B cell (primary cell): Measurements from ENCODE around the gene ADAMTS2. TPM values are rescaled to one million over a fixed set of nuclear protein-coding genes. Genes with fewer than 3 reads are reported as not detected.

Source experiments
- ATAC-seq: fragments of 200-7000 bp; cut with Tn5 transposase; one replicate; pipeline ENCODE4 v1.10.0; 2021; ENCODE audit warnings: low read depth, mild to moderate bottlenecking, moderate number of reproducible peaks, moderate library complexity
- CTCF ChIA-PET: fragments of 350-600 bp; sonication (Branson Sonifier 250); formaldehyde crosslinking; loops from one replicate; lab custom pipeline; 2021; ENCODE audit warnings: antibody characterized with exemption, inconsistent platforms; lab: Charles Lee
- POLR2A ChIA-PET: fragments of 350-600 bp; sonication (Branson Sonifier 250); formaldehyde crosslinking; loops from one replicate; lab custom pipeline; 2021; ENCODE audit warnings: antibody characterized with exemption; lab: Charles Lee
- DNase-seq: peaks from one replicate; pipeline ENCODE4 v3.0.0; 2013
- H2AFZ ChIP-seq: 2 replicates; pipeline ENCODE4 v1.6.1; 2012; ENCODE audit warnings: mild to moderate bottlenecking, low read depth, low read length; ENCODE audit not compliant: insufficient read depth, poor library complexity, severe bottlenecking
- H3K27ac ChIP-seq, 2 donors: 1 replicate in 1 of 2; 2 replicates in 1 of 2; pipeline ENCODE4 v1.5.1; 2012 to 2013; ENCODE audit warnings: low read length in 2 of 2, mild to moderate bottlenecking in 2 of 2, moderate library complexity in 1 of 2
- H3K27me3 ChIP-seq, 4 experiments: fragments of 200-600 bp in 1 of 4; sonication (generic) in 1 of 4; replicated peaks in 1 of 4; 1 replicate in 2 of 4; 2 replicates in 2 of 4; pipeline versions ENCODE4 v1.6.1 to v1.7.0; 2013 to 2016; ENCODE audit warnings: low read length in 3 of 4, mild to moderate bottlenecking in 2 of 4, mixed read lengths in 1 of 4, moderate library complexity in 1 of 4; ENCODE audit not compliant: insufficient read depth in 4 of 4, control insufficient read depth in 3 of 4; ENCODE audit errors: control extremely low read depth in 1 of 4
- H3K36me3 ChIP-seq, 2 experiments: replicated peaks in 1 of 2; 1 replicate in 1 of 2; 2 replicates in 1 of 2; pipeline versions ENCODE4 v1.6.1 to v1.7.1; 2013; ENCODE audit warnings: low read length in 1 of 2; ENCODE audit not compliant: insufficient read depth in 2 of 2, control insufficient read depth in 1 of 2; ENCODE audit errors: control extremely low read depth in 1 of 2, extremely low read depth in 1 of 2
- H3K4me1 ChIP-seq, 2 donors: fragments of 200-600 bp in 1 of 2; sonication (generic) in 1 of 2; 1 replicate in 1 of 2; 2 replicates in 1 of 2; pipeline versions ENCODE4 v1.5.1 to v1.6.1; 2013 to 2017; ENCODE audit warnings: low read length in 2 of 2; ENCODE audit not compliant: control insufficient read depth in 2 of 2, insufficient read depth in 2 of 2
- H3K4me2 ChIP-seq: replicated peaks from 2 replicates; pipeline ENCODE3; 2012; ENCODE audit warnings: mild to moderate bottlenecking, low read depth, low read length; ENCODE audit not compliant: poor library complexity, severe bottlenecking
- H3K4me3 ChIP-seq, 5 experiments: fragments of 200-600 bp in 1 of 5; sonication (generic) in 1 of 5; 1 replicate in 3 of 5; 2 replicates in 2 of 5; pipeline versions ENCODE4 v1.5.1 to v1.7.0; 2011 to 2016; ENCODE audit warnings: low read length in 4 of 5, mild to moderate bottlenecking in 4 of 5, low read depth in 2 of 5, control low read depth in 1 of 5, moderate library complexity in 1 of 5; ENCODE audit not compliant: insufficient read depth in 1 of 5; ENCODE audit errors: control extremely low read depth in 1 of 5, extremely low read depth in 1 of 5
- H3K79me2 ChIP-seq: fragments of 200-600 bp; sonication (generic); one replicate; pipeline ENCODE4 v1.6.0; 2016; ENCODE audit warnings: low read length; ENCODE audit not compliant: control insufficient read depth, insufficient read depth
- H3K9ac ChIP-seq: fragments of 200-600 bp; sonication (generic); 2 replicates; pipeline ENCODE4 v1.6.1; 2017; ENCODE audit warnings: mild to moderate bottlenecking, low read length, moderate library complexity
- H3K9me3 ChIP-seq, 3 donors: one replicate each; pipeline versions ENCODE4 v1.6.1 to v1.7.1; 2013; ENCODE audit warnings: low read length in 2 of 3; ENCODE audit not compliant: control insufficient read depth in 2 of 3, insufficient read depth in 1 of 3; ENCODE audit errors: control extremely low read depth in 1 of 3
- H4K20me1 ChIP-seq: 2 replicates; pipeline ENCODE4 v1.6.0; 2012; ENCODE audit warnings: mild to moderate bottlenecking, low read length; ENCODE audit not compliant: insufficient read depth, control insufficient read depth, poor library complexity, severe bottlenecking
- H3K27ac Mint-ChIP-seq: one replicate; pipeline ENCODE4 v1.8.0; 2021; ENCODE audit warnings: mixed read lengths
- H3K27me3 Mint-ChIP-seq: one replicate; pipeline ENCODE4 v1.8.0; 2021; ENCODE audit warnings: mixed read lengths
- H3K4me1 Mint-ChIP-seq: one replicate; pipeline ENCODE4 v1.8.0; 2021; ENCODE audit warnings: mixed read lengths
- H3K4me3 Mint-ChIP-seq: one replicate; pipeline ENCODE4 v1.8.0; 2021; ENCODE audit warnings: mixed read lengths
- H3K9me3 Mint-ChIP-seq: one replicate; pipeline ENCODE4 v1.8.0; 2022; ENCODE audit warnings: mixed read lengths; ENCODE audit not compliant: insufficient read depth
- CTCF ChIP-seq: fragments of 200-600 bp; IDR thresholded peaks from one replicate; pipeline ENCODE4 v1.8.0; 2022; ENCODE audit warnings: antibody characterized with exemption, mild to moderate bottlenecking
- EZH2 ChIP-seq: IDR thresholded peaks from 2 replicates; pipeline ENCODE4 v1.6.1; 2012; ENCODE audit warnings: borderline replicate concordance, low read depth, mild to moderate bottlenecking, moderate library complexity, low read length; ENCODE audit not compliant: insufficient read depth, poor library complexity, severe bottlenecking
- WGBS: methylation state at CpG from one replicate; pipeline ENCODE4 v1.1.5; 2013; ENCODE audit warnings: missing lambda C conversion rate; ENCODE audit not compliant: insufficient coverage; 5-methylcytosine and 5-hydroxymethylcytosine counted together
- intact Hi-C: fragments of 100-400 bp; cut with micrococcal nuclease; formaldehyde crosslinking; loops from one replicate; pipeline ENCODE4 v1.10.0; 2022
- polyA plus RNA-seq: library from polyadenylated mRNA; depleted of rRNA; stranded (reverse); fragments of >200 nt; gene quantifications from 2 replicates; pipeline ENCODE4 v1.2.3, GENCODE V29; 2012
- total RNA-seq, 2 donors: library from RNA; stranded (reverse); fragments of 120-200 nt in 1 of 2; gene quantifications; 1 replicate in 1 of 2; 2 replicates in 1 of 2; pipeline versions ENCODE4 v1.2.3 to v1.2.4, GENCODE V29; 2013 to 2022

Gene ADAMTS2
- total and polyA plus RNA-seq, 2 donors (not counting 1 experiment from before 2014, with no cell fraction given), result not detected

DNA sequence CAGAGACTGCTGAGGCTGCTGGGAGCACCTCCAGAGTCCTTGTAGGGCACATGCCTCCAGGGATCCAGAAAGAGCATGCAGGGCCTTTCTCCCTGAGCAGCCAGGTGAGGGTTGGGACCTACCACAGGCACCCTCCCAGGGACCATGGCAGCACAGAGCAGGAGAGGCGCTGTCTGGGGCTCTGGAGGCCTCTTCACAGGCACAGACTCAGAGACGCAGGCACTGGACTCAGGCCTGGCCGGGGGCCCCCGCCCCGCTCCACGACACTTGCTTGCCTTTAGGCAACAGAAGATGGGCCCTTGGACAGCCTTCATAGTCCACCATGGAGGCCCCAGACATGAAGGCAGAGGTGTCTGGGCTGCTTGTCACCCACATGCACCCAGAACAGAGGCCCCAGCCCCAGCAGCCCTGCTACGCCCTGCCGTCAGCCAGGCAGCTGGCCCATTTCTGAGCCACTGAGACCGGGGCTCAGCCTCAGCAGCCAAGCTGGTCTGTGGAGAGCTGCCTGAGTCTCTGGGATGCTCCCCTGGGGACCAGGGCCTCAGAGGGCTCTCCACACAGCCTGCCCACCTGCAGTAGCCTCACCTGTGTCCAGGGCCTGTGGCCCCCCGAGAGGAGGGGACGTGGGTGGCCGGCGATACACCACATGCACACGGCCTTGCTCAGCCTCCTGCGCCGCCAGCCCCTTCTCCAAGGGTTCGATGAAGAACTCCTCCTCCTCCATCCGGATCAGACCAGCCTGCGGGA is 72.8 kb downstream of the ADAMTS2 start:
- no peak for DNase-seq
- no peaks in the 10 kb centered on the region for H3K4me1 ChIP-seq
- no peak overlapping the region for H3K27ac ChIP-seq
- WGBS, result 94% methylated on average over 19 of the region's 19 CpGs
- ChIA-PET CTCF (no interaction called here), POLR2A (no interaction called here)
- H4K20me1 ChIP-seq, result no peaks in the 10 kb centered on the region
- no peak overlapping the region for H3K4me3 ChIP-seq
- Mint-ChIP-seq H3K27me3 (peaks cover 5% of the 10 kb centered on the region), H3K4me3 (no peak overlapping the region), H3K4me1 (no peaks in the 10 kb centered on the region), H3K27ac (no peak overlapping the region), H3K9me3 (no peaks in the 10 kb centered on the region)
- no peak overlapping the region for H2AFZ ChIP-seq
- H3K9me3 ChIP-seq, result no peaks in the 10 kb centered on the region
- TF ChIP-seq CTCF (no peak), EZH2 (no peak)
- no peak overlapping the region for H3K4me2 ChIP-seq
- H3K79me2 ChIP-seq, result no peaks in the 10 kb centered on the region
- no peak overlapping the region for H3K9ac ChIP-seq
- ATAC-seq, result no peak
- intact Hi-C loops, result no loop called here
- H3K27me3 ChIP-seq, result no peaks in the 10 kb centered on the region
- H3K36me3 ChIP-seq, result no peaks in the 10 kb centered on the region

- intact Hi-C loops, result no loop called here
- DNase-seq (no peak), ATAC-seq (no peak)
These were observed 73.4 kb downstream of the ADAMTS2 start for GRCh38 chr5:179271821-179272325.

More at GRCh38 chr5:179271821-179272325, 73.4 kb downstream of the ADAMTS2 start:
- Mint-ChIP-seq H3K27ac (no peak overlapping the region), H3K4me3 (no peak overlapping the region), H3K27me3 (peaks cover 5% of the 10 kb centered on the region), H3K9me3 (no peaks in the 10 kb centered on the region), H3K4me1 (no peaks in the 10 kb centered on the region)
- Histone ChIP-seq H3K4me3 (no peak overlapping the region), H3K4me1 (no peaks in the 10 kb centered on the region), H3K79me2 (no peaks in the 10 kb centered on the region), H3K27ac (no peak overlapping the region), H3K9me3 (no peaks in the 10 kb centered on the region), H3K9ac (no peak overlapping the region), H2AFZ (no peak overlapping the region), H3K4me2 (no peak overlapping the region), H3K36me3 (no peaks in the 10 kb centered on the region), H4K20me1 (no peaks in the 10 kb centered on the region), H3K27me3 (no peaks in the 10 kb centered on the region)
- 92% methylated on average over 10 of the region's 13 CpGs for WGBS
- CTCF ChIA-PET, result no interaction called here
- POLR2A ChIA-PET, result no interaction called here
- no peak for TF ChIP-seq EZH2
- no peak for TF ChIP-seq CTCF
